GM18861 (cell line): Measurements from ENCODE around the gene NHLH1.

Source experiments
- ATAC-seq: cut with Tn5 transposase; IDR thresholded peaks from one replicate; pipeline ENCODE4 v1.9.1; 2021; ENCODE audit not compliant: unreplicated experiment

The NHLH1 gene

GRCh38 chr1:160358073-160358472 is 8.8 kb upstream of the NHLH1 start:
- ATAC-seq: no peak

GRCh38 chr1:160359559-160360226 is 7.2 kb upstream of the NHLH1 start:
- ATAC-seq: no peak

GRCh38 chr1:160360227-160360695 is 6.6 kb upstream of the NHLH1 start:
- ATAC-seq: no peak

GRCh38 chr1:160361199-160361598 is 5.7 kb upstream of the NHLH1 start:
- no peak for ATAC-seq

- ATAC-seq: no peak
Observed at GRCh38 chr1:160361814-160362167, 5.1 kb upstream of the NHLH1 start.

GRCh38 chr1:160362168-160362957 is 4.5 kb upstream of the NHLH1 start:
- ATAC-seq: no peak

- no peak for ATAC-seq
Observed at GRCh38 chr1:160363010-160363409, 3.9 kb upstream of the NHLH1 start.

GRCh38 chr1:160363951-160364735 is 2.7 kb upstream of the NHLH1 start:
- no peak for ATAC-seq

GRCh38 chr1:160365325-160365724 is 1.5 kb upstream of the NHLH1 start:
- ATAC-seq: no peak

GRCh38 chr1:160367516-160367900 is 637 bp downstream of the NHLH1 start:
- no peak for ATAC-seq

GRCh38 chr1:160367934-160368923 is 1.4 kb downstream of the NHLH1 start:
- no peak for ATAC-seq

GRCh38 chr1:160369087-160369486 is 2.2 kb downstream of the NHLH1 start:
- no peak for ATAC-seq

- ATAC-seq: no peak
Observed at GRCh38 chr1:160370561-160371345, 3.9 kb downstream of the NHLH1 start.

GRCh38 chr1:160371346-160371631 is 4.4 kb downstream of the NHLH1 start:
- ATAC-seq: no peak

- ATAC-seq: no peak
Observed at GRCh38 chr1:160371756-160372155, 4.9 kb downstream of the NHLH1 start.

GRCh38 chr1:160373696-160374095 is 6.8 kb downstream of the NHLH1 start:
- no peak for ATAC-seq

- no peak for ATAC-seq
Observed at GRCh38 chr1:160374306-160375110, 7.6 kb downstream of the NHLH1 start.

GRCh38 chr1:160375788-160376524 is 9.1 kb downstream of the NHLH1 start:
- ATAC-seq: no peak
